Measurements from ENCODE around the gene UNC5B.

UNC5B gene

DNA sequence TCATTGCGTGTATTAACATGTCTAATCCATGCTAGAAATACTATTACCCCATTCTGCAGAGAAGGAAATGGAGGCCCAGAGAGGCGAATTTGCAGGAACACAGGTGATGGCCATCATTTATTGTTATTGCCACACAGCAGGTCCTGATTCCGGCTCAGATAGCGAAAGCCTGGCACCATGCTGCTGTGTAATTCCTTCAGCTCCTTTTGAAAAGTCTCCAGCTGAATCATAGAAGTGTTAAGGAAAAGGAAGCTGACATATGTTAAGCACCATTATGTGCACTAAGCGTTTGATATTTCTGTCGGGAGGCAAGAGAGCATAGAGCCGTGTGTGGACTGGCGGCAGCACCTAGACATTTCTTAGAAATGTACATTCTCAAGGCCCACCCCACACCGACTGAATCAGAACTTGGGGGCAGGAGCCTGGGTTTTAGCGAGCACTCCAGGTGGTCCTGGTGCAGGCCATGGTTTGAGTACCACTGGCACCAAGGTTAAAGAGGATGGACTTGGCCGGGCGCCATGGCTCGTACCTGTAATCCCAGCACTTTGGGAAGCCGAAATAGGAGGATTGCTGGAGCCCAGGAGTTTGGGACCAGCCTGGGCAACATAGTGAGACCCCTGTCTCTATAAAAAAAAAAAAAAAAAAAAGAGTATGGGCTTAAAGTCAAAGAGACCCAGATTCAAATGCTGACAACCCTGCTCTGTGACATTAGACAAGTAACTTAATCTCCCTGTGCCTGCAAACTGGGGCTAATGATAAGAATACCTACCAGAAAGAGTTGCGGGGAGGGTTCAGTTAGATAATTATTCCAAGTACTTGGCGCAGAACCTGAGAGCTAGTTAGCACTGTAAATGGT, 52.2 kb downstream of the UNC5B start:
- 88 to 95% methylated on average over 11 to 13 of the region's 16 CpGs for WGBS, 2 experiments (ENCODE audit: insufficient coverage in 2 of 2)
- no peaks in the 10 kb centered on the region for H3K9me3 ChIP-seq (ENCODE audit: control insufficient read depth, low read length)
- H3K4me1 ChIP-seq (ENCODE audit: control insufficient read depth, insufficient read depth, low read length, poor library complexity, severe bottlenecking) = peaks cover 87% of the 10 kb centered on the region
- no peaks in the 10 kb centered on the region for H3K36me3 ChIP-seq (ENCODE audit: control insufficient read depth, insufficient read depth, low read length)
- H3K4me3 ChIP-seq (ENCODE audit: extremely low read depth, insufficient read depth, low read length, poor library complexity, severe bottlenecking) = no peak overlapping the region
- no peak overlapping the region for H3K27ac ChIP-seq (ENCODE audit: low read depth, low read length, severe bottlenecking)

GRCh38 chr10:71265201-71265575, 52.8 kb downstream of the UNC5B start:
- 92 to 94% methylated on average over 7 to 9 of the region's 9 CpGs for WGBS, 2 experiments (ENCODE audit: insufficient coverage in 2 of 2)
- Histone ChIP-seq H3K9me3 (ENCODE audit: control insufficient read depth, low read length) (no peaks in the 10 kb centered on the region), H3K27ac (ENCODE audit: low read depth, low read length, severe bottlenecking) (peak overlapping the region; percentile 89), H3K4me3 (ENCODE audit: extremely low read depth, insufficient read depth, low read length, poor library complexity, severe bottlenecking) (no peak overlapping the region), H3K4me1 (ENCODE audit: control insufficient read depth, insufficient read depth, low read length, poor library complexity, severe bottlenecking) (peaks cover 85% of the 10 kb centered on the region), H3K36me3 (ENCODE audit: control insufficient read depth, insufficient read depth, low read length) (no peaks in the 10 kb centered on the region)

GRCh38 chr10:71265618-71266146, 53.3 kb downstream of the UNC5B start:
- 93 to 94% methylated on average over 2 to 6 of the region's 9 CpGs for WGBS, 2 experiments (ENCODE audit: insufficient coverage in 2 of 2)
- peak overlapping the region; percentile 89 for H3K27ac ChIP-seq (ENCODE audit: low read depth, low read length, severe bottlenecking)
- H3K9me3 ChIP-seq (ENCODE audit: control insufficient read depth, low read length) = no peaks in the 10 kb centered on the region
- H3K36me3 ChIP-seq (ENCODE audit: control insufficient read depth, insufficient read depth, low read length) = no peaks in the 10 kb centered on the region
- peaks cover 80% of the 10 kb centered on the region for H3K4me1 ChIP-seq (ENCODE audit: control insufficient read depth, insufficient read depth, low read length, poor library complexity, severe bottlenecking)
- no peak overlapping the region for H3K4me3 ChIP-seq (ENCODE audit: extremely low read depth, insufficient read depth, low read length, poor library complexity, severe bottlenecking)

GRCh38 chr10:71266147-71266917, 54.0 kb downstream of the UNC5B start:
- Histone ChIP-seq H3K27ac (ENCODE audit: low read depth, low read length, severe bottlenecking) (peak overlapping the region; percentile 89), H3K9me3 (ENCODE audit: control insufficient read depth, low read length) (no peaks in the 10 kb centered on the region), H3K4me3 (ENCODE audit: extremely low read depth, insufficient read depth, low read length, poor library complexity, severe bottlenecking) (no peak overlapping the region), H3K4me1 (ENCODE audit: control insufficient read depth, insufficient read depth, low read length, poor library complexity, severe bottlenecking) (peaks cover 74% of the 10 kb centered on the region), H3K36me3 (ENCODE audit: control insufficient read depth, insufficient read depth, low read length) (no peaks in the 10 kb centered on the region)
- WGBS, 2 experiments (ENCODE audit: insufficient coverage in 2 of 2) = 90 to 91% methylated on average over 11 to 16 of the region's 18 CpGs

- H3K36me3 ChIP-seq (ENCODE audit: control insufficient read depth, insufficient read depth, low read length) = peaks cover 3% of the 10 kb centered on the region
- H3K4me1 ChIP-seq (ENCODE audit: control insufficient read depth, insufficient read depth, low read length, poor library complexity, severe bottlenecking) = peaks cover 75% of the 10 kb centered on the region
Measured at GRCh38 chr10:71266918-71267442, 54.6 kb downstream of the UNC5B start.

GRCh38 chr10:71267508-71268240, 55.3 kb downstream of the UNC5B start:
- Histone ChIP-seq H3K9me3 (ENCODE audit: control insufficient read depth, low read length) (no peaks in the 10 kb centered on the region), H3K27ac (ENCODE audit: low read depth, low read length, severe bottlenecking) (no peak overlapping the region), H3K36me3 (ENCODE audit: control insufficient read depth, insufficient read depth, low read length) (peaks cover 5% of the 10 kb centered on the region), H3K4me3 (ENCODE audit: extremely low read depth, insufficient read depth, low read length, poor library complexity, severe bottlenecking) (no peak overlapping the region), H3K4me1 (ENCODE audit: control insufficient read depth, insufficient read depth, low read length, poor library complexity, severe bottlenecking) (peaks cover 75% of the 10 kb centered on the region)
- 88 to 93% methylated on average over 4 to 5 of the region's 5 CpGs for WGBS, 2 experiments (ENCODE audit: insufficient coverage in 2 of 2)

More at GRCh38 chr10:71266918-71267442, 54.6 kb downstream of the UNC5B start:
- 94 to 96% methylated on average over 7 to 8 of the region's 8 CpGs for WGBS, 2 experiments (ENCODE audit: insufficient coverage in 2 of 2)
- no peak overlapping the region for H3K4me3 ChIP-seq (ENCODE audit: extremely low read depth, insufficient read depth, low read length, poor library complexity, severe bottlenecking)
- no peaks in the 10 kb centered on the region for H3K9me3 ChIP-seq (ENCODE audit: control insufficient read depth, low read length)
- H3K27ac ChIP-seq (ENCODE audit: low read depth, low read length, severe bottlenecking) = peak overlapping the region; percentile 89

DNA sequence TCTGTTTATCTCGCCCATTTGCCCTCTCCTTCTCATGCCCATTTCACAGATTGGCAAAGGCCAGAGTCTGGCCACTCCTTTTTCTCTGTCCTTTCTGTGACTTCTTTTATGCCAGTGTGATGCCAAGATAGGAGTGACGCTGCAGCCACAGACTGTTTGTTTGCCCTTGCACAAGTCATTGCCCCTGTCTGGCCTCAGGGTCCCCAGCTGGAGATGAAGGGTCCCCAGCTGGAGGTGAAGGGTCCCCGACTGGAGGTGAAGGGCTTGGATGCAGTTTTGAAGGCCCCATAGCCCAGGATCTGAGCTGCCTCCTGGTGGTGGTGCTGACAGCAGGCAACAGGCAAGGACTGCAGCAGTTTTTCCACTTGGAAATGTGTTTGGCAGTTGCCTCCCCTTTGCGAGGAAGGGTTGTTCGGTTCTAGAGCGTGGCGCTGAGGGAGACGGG, 55.9 kb downstream of the UNC5B start:
- Histone ChIP-seq H3K27ac (ENCODE audit: low read depth, low read length, severe bottlenecking) (peak overlapping the region; percentile 87), H3K9me3 (ENCODE audit: control insufficient read depth, low read length) (no peaks in the 10 kb centered on the region), H3K4me3 (ENCODE audit: extremely low read depth, insufficient read depth, low read length, poor library complexity, severe bottlenecking) (no peak overlapping the region), H3K4me1 (ENCODE audit: control insufficient read depth, insufficient read depth, low read length, poor library complexity, severe bottlenecking) (peaks cover 69% of the 10 kb centered on the region), H3K36me3 (ENCODE audit: control insufficient read depth, insufficient read depth, low read length) (peaks cover 5% of the 10 kb centered on the region)
- 64 to 69% methylated on average over 7 to 8 of the region's 8 CpGs for WGBS, 2 experiments (ENCODE audit: insufficient coverage in 2 of 2)

DNA sequence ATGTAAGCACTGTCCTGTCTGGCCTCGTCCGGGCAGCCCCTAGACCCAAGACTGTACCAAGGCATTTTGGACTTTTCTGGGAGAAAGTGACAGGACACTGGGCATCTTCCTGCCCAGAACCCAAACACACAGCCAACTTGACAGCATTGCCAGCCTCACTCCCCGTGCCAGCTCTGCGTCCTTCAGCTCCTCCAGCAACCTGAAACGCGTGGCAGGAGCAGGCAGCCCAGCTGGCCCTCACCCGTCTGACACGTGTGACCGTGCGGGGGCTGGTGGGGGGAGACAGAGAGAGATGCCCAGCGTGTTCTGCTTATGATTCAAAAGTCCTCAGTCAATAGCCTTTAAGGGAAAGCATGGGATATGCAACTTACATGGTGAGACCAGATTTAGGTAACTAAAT, 56.4 kb downstream of the UNC5B start:
- Histone ChIP-seq H3K36me3 (ENCODE audit: control insufficient read depth, insufficient read depth, low read length) (peaks cover 9% of the 10 kb centered on the region), H3K4me3 (ENCODE audit: extremely low read depth, insufficient read depth, low read length, poor library complexity, severe bottlenecking) (no peak overlapping the region), H3K9me3 (ENCODE audit: control insufficient read depth, low read length) (no peaks in the 10 kb centered on the region), H3K27ac (ENCODE audit: low read depth, low read length, severe bottlenecking) (peak overlapping the region; percentile 87), H3K4me1 (ENCODE audit: control insufficient read depth, insufficient read depth, low read length, poor library complexity, severe bottlenecking) (peaks cover 65% of the 10 kb centered on the region)
- 78 to 89% methylated on average over 8 to 10 of the region's 11 CpGs for WGBS, 2 experiments (ENCODE audit: insufficient coverage in 2 of 2)

DNA sequence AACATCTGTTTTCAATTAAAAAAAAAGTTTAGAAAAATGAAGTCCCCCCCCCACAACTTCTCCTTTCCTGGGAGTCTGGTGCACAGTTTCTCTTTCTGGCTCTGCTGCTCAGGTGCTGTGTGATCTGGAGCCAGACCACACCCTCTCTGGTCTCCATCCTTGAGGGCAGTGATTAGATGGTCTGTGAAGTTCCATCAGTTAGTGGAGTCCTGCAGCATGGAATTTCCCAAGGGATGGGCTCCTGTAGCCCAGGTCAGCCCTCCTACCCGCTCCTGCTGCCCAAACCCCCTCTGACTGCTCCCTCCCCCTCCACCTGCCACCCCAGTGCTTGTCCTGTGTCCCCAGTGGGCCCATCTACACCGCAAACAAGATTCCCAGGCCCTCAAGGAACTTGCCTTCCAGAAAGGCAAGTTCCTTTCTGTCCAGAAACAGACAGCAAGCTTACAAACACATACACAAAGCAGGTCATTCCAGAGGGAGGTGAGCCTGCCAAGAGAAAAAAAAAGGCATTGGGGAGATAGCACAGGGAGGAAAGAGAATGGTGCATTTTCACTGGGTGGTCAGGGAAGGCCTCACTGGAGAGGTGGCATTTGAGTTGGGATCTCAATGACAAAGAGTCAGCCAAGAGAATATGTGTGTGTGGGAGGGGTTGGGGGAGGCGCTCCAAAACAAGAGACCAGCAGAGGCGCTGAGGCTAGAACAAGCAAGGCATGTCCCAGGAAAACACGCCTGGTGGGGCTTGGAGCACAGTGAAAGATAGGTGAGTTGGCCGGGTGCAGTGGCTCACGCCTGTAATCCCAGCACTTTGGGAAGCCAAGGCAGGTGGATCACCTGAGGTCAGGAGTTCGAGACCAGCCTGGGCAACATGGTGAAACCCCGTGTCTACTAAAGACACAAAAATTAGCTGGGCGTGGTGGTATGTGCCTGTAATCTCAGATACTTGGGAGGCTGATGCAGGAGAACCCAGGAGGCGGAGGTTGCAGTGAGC, 57.2 kb downstream of the UNC5B start:
- WGBS, 2 experiments (ENCODE audit: insufficient coverage in 2 of 2) = 30 to 36% methylated on average over 8 to 10 of the region's 11 CpGs
- peaks cover 62% of the 10 kb centered on the region for H3K4me1 ChIP-seq (ENCODE audit: control insufficient read depth, insufficient read depth, low read length, poor library complexity, severe bottlenecking)
- no peak overlapping the region for H3K4me3 ChIP-seq (ENCODE audit: extremely low read depth, insufficient read depth, low read length, poor library complexity, severe bottlenecking)
- no peaks in the 10 kb centered on the region for H3K9me3 ChIP-seq (ENCODE audit: control insufficient read depth, low read length)
- H3K27ac ChIP-seq (ENCODE audit: low read depth, low read length, severe bottlenecking) = peak overlapping the region; percentile 87
- peaks cover 12% of the 10 kb centered on the region for H3K36me3 ChIP-seq (ENCODE audit: control insufficient read depth, insufficient read depth, low read length)
